GM23338 (cell line): ENCODE data around the gene SELENOS. TPM values are rescaled to one million over a fixed set of nuclear protein-coding genes. Genes with fewer than 3 reads are reported as not detected.
"Not testable (repeated sequence)": the region's sequence is repeated elsewhere in the genome, so short reads cannot be mapped to it uniquely, and the experiment has no call there.

ENCODE experiments used
- ATAC-seq: fragments of 200-7000 bp; cut with Tn5 transposase; 3 replicates; pipeline ENCODE4 v1.9.1; 2020
- DNase-seq: peaks from one replicate; pipeline ENCODE4 v3.0.0-alpha.2; 2015; ENCODE audit warnings: low spot score
- H2AFZ ChIP-seq: fragments of 200-600 bp; sonication (generic); 2 replicates; pipeline ENCODE4 v1.8.0; 2016; ENCODE audit warnings: antibody characterized with exemption, mild to moderate bottlenecking, moderate library complexity
- H3F3A ChIP-seq: fragments of 200-600 bp; sonication (generic); replicated peaks from 2 replicates; pipeline ENCODE4 v1.8.0; 2017; ENCODE audit warnings: antibody characterized with exemption, mixed run types, low read depth
- H3K27ac ChIP-seq: fragments of 200-600 bp; sonication (generic); 2 replicates; pipeline ENCODE4 v1.6.1; 2016; ENCODE audit warnings: low read depth
- H3K27me3 ChIP-seq: fragments of 200-600 bp; sonication (generic); 2 replicates; pipeline ENCODE4 v1.8.0; 2016; ENCODE audit warnings: mild to moderate bottlenecking, mixed run types, moderate library complexity; ENCODE audit not compliant: insufficient read depth
- H3K36me3 ChIP-seq: fragments of 200-600 bp; sonication (generic); 2 replicates; pipeline ENCODE4 v1.8.0; 2016; ENCODE audit warnings: mild to moderate bottlenecking; ENCODE audit not compliant: insufficient read depth
- H3K4me1 ChIP-seq: fragments of 200-600 bp; sonication (generic); 2 replicates; pipeline ENCODE4 v1.8.0; 2016; ENCODE audit warnings: mild to moderate bottlenecking, moderate library complexity; ENCODE audit not compliant: insufficient read depth
- H3K4me2 ChIP-seq: fragments of 200-600 bp; sonication (generic); 2 replicates; pipeline ENCODE4 v1.7.1; 2017; ENCODE audit warnings: mixed run types
- H3K4me3 ChIP-seq: fragments of 200-600 bp; sonication (generic); 2 replicates; pipeline ENCODE4 v1.6.1; 2016; ENCODE audit warnings: mixed run types
- H3K79me2 ChIP-seq: fragments of 200-600 bp; sonication (generic); replicated peaks from 2 replicates; pipeline ENCODE4 v1.8.0; 2017; ENCODE audit warnings: mild to moderate bottlenecking; ENCODE audit not compliant: insufficient read depth
- H3K9me2 ChIP-seq: fragments of 200-600 bp; sonication (generic); 2 replicates; pipeline ENCODE4 v1.8.0; 2017; ENCODE audit not compliant: insufficient read depth
- H4K20me1 ChIP-seq: fragments of 200-600 bp; sonication (generic); replicated peaks from 2 replicates; pipeline ENCODE4 v1.8.0; 2017; ENCODE audit warnings: mild to moderate bottlenecking; ENCODE audit not compliant: insufficient read depth
- H3K27ac Mint-ChIP-seq: 2 replicates; pipeline ENCODE4 v1.8.0; 2020; ENCODE audit warnings: inconsistent platforms, mild to moderate bottlenecking, moderate library complexity, mixed read lengths
- H3K27me3 Mint-ChIP-seq: 3 replicates; pipeline ENCODE4 v1.8.0; 2022; ENCODE audit warnings: low read depth, mild to moderate bottlenecking, moderate library complexity, mixed read lengths, inconsistent platforms; ENCODE audit not compliant: insufficient read depth, poor library complexity
- H3K36me3 Mint-ChIP-seq: 3 replicates; pipeline ENCODE4 v1.8.0; 2021; ENCODE audit warnings: low read depth, mild to moderate bottlenecking, inconsistent platforms, moderate library complexity, mixed read lengths
- H3K4me1 Mint-ChIP-seq: 3 replicates; pipeline ENCODE4 v1.8.0; 2020; ENCODE audit warnings: mild to moderate bottlenecking, inconsistent platforms, mixed read lengths
- H3K4me3 Mint-ChIP-seq: 3 replicates; pipeline ENCODE4 v1.8.0; 2021; ENCODE audit warnings: moderate library complexity, mild to moderate bottlenecking, inconsistent platforms, mixed read lengths
- H3K9me3 Mint-ChIP-seq: 3 replicates; pipeline ENCODE4 v1.8.0; 2020; ENCODE audit warnings: moderate library complexity, mild to moderate bottlenecking, inconsistent platforms, mixed read lengths
- JUNB ChIP-seq: IDR thresholded peaks from one replicate; pipeline ENCODE4 v1.6.1; 2016; ENCODE audit warnings: antibody characterized with exemption; ENCODE audit not compliant: unreplicated experiment
- POLR2AphosphoS5 ChIP-seq: IDR thresholded peaks from 2 replicates; pipeline ENCODE4 v1.6.1; 2016; ENCODE audit warnings: antibody characterized with exemption, low read depth
- STAT1 ChIP-seq: IDR thresholded peaks from one replicate; pipeline ENCODE4 v1.6.1; 2016; ENCODE audit warnings: antibody characterized with exemption; ENCODE audit not compliant: unreplicated experiment
- polyA plus RNA-seq: library from polyadenylated mRNA; unstranded; fragments of >200 nt; fragmentation: Nextera tagmentation; extraction: Ambion mirVana; gene quantifications from 2 replicates; pipeline ENCODE4 v1.2.1, GENCODE V29; 2016
- total RNA-seq: library from RNA; depleted of rRNA; stranded (reverse); fragments of >200 nt; shearing (Covaris generic); gene quantifications from 2 replicates; pipeline ENCODE4 v1.2.3, GENCODE V29; 2014
- TF ChIP-seq, protein P1 (sequence below), 2 experiments: fragments of 200-600 bp in 1 of 2; sonication (generic) in 1 of 2; conservative IDR thresholded peaks; 2 replicates each; pipeline versions ENCODE4 v1.5.1 to v1.6.1; 2016 to 2017; ENCODE audit warnings: antibody characterized with exemption in 2 of 2, low read depth in 2 of 2, mild to moderate bottlenecking in 2 of 2, moderate library complexity in 1 of 2
- TF ChIP-seq, protein P2 (sequence below): IDR thresholded peaks from 2 replicates; pipeline ENCODE4 v1.6.1; 2016; ENCODE audit warnings: antibody characterized with exemption
- TF ChIP-seq, protein P3 (sequence below): fragments of 250-450 bp; sonication (Bioruptor Pico); IDR thresholded peaks from 2 replicates; pipeline ENCODE4 v1.5.0; 2020; ENCODE audit warnings: mild to moderate bottlenecking, moderate library complexity

The SELENOS gene
- total and polyA plus RNA-seq, 2 experiments from 2014 or later = 37.0 to 106 TPM

DNA sequence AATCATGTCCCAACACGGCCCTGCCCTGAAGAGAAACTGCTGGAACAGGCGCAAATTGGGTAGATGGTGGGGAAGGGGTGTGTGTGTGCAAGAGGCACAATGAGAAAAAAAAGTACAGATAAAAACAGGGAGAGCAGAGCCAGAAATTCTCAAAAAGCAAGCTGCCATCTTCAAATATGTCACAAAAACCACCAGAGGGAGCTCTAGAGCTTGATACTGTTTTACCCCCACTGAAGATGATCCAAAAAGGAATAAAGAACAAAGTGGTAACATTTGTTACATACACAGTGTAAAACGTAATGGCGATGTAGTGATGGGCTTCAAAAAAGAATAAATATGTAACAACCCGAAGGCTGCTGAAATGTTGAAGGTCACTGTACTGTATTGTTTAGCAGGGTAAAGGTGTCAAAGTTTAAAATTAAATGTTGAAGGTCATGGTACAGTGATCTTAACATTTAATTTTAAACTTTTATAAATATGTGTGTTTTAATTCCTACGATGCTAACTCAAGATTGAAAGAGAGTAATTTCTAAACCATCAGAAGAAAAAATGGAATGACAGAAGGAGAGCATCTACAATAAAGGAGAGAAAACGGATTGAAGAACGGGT lies 11.7 kb upstream of the SELENOS start:
- ATAC-seq (peak; percentile 48; the same call in 1 of the 3 replicates), DNase-seq (peak; percentile 81)
- H3K4me1 Mint-ChIP-seq = peaks cover 10% of the 10 kb centered on the region
- Histone ChIP-seq H3K9me2 (no peaks in the 10 kb centered on the region), H4K20me1 (peaks cover 56% of the 10 kb centered on the region), H3K4me3 (no peak overlapping the region), H3K79me2 (peaks cover 80% of the 10 kb centered on the region), H3K27me3 (no peaks in the 10 kb centered on the region), H2AFZ (no peak overlapping the region), H3F3A (peaks cover 9% of the 10 kb centered on the region; the same call in 1 of the 2 replicates), H3K27ac (no peak overlapping the region), H3K36me3 (peaks cover 52% of the 10 kb centered on the region), H3K4me1 (peaks cover 4% of the 10 kb centered on the region; the same call in 1 of the 2 replicates), H3K4me2 (no peak overlapping the region)
- no peaks in the 10 kb centered on the region for H3K27me3 Mint-ChIP-seq
- H3K27ac Mint-ChIP-seq = no peak overlapping the region
- no peaks in the 10 kb centered on the region for H3K9me3 Mint-ChIP-seq
- H3K36me3 Mint-ChIP-seq = peaks cover 71% of the 10 kb centered on the region
- no peak for TF ChIP-seq JUNB
- TF ChIP-seq STAT1 = no peak
- no peak for TF ChIP-seq POLR2AphosphoS5
- TF ChIP-seq, protein P1, sequence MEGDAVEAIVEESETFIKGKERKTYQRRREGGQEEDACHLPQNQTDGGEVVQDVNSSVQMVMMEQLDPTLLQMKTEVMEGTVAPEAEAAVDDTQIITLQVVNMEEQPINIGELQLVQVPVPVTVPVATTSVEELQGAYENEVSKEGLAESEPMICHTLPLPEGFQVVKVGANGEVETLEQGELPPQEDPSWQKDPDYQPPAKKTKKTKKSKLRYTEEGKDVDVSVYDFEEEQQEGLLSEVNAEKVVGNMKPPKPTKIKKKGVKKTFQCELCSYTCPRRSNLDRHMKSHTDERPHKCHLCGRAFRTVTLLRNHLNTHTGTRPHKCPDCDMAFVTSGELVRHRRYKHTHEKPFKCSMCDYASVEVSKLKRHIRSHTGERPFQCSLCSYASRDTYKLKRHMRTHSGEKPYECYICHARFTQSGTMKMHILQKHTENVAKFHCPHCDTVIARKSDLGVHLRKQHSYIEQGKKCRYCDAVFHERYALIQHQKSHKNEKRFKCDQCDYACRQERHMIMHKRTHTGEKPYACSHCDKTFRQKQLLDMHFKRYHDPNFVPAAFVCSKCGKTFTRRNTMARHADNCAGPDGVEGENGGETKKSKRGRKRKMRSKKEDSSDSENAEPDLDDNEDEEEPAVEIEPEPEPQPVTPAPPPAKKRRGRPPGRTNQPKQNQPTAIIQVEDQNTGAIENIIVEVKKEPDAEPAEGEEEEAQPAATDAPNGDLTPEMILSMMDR (conservative IDR thresholded peaks at IDR 0.05; ENCODE audit: low read depth in 2 of 2) = peak; percentile 58 to 73
- TF ChIP-seq, protein P2, sequence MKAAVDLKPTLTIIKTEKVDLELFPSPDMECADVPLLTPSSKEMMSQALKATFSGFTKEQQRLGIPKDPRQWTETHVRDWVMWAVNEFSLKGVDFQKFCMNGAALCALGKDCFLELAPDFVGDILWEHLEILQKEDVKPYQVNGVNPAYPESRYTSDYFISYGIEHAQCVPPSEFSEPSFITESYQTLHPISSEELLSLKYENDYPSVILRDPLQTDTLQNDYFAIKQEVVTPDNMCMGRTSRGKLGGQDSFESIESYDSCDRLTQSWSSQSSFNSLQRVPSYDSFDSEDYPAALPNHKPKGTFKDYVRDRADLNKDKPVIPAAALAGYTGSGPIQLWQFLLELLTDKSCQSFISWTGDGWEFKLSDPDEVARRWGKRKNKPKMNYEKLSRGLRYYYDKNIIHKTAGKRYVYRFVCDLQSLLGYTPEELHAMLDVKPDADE = no peak
- TF ChIP-seq, protein P3, sequence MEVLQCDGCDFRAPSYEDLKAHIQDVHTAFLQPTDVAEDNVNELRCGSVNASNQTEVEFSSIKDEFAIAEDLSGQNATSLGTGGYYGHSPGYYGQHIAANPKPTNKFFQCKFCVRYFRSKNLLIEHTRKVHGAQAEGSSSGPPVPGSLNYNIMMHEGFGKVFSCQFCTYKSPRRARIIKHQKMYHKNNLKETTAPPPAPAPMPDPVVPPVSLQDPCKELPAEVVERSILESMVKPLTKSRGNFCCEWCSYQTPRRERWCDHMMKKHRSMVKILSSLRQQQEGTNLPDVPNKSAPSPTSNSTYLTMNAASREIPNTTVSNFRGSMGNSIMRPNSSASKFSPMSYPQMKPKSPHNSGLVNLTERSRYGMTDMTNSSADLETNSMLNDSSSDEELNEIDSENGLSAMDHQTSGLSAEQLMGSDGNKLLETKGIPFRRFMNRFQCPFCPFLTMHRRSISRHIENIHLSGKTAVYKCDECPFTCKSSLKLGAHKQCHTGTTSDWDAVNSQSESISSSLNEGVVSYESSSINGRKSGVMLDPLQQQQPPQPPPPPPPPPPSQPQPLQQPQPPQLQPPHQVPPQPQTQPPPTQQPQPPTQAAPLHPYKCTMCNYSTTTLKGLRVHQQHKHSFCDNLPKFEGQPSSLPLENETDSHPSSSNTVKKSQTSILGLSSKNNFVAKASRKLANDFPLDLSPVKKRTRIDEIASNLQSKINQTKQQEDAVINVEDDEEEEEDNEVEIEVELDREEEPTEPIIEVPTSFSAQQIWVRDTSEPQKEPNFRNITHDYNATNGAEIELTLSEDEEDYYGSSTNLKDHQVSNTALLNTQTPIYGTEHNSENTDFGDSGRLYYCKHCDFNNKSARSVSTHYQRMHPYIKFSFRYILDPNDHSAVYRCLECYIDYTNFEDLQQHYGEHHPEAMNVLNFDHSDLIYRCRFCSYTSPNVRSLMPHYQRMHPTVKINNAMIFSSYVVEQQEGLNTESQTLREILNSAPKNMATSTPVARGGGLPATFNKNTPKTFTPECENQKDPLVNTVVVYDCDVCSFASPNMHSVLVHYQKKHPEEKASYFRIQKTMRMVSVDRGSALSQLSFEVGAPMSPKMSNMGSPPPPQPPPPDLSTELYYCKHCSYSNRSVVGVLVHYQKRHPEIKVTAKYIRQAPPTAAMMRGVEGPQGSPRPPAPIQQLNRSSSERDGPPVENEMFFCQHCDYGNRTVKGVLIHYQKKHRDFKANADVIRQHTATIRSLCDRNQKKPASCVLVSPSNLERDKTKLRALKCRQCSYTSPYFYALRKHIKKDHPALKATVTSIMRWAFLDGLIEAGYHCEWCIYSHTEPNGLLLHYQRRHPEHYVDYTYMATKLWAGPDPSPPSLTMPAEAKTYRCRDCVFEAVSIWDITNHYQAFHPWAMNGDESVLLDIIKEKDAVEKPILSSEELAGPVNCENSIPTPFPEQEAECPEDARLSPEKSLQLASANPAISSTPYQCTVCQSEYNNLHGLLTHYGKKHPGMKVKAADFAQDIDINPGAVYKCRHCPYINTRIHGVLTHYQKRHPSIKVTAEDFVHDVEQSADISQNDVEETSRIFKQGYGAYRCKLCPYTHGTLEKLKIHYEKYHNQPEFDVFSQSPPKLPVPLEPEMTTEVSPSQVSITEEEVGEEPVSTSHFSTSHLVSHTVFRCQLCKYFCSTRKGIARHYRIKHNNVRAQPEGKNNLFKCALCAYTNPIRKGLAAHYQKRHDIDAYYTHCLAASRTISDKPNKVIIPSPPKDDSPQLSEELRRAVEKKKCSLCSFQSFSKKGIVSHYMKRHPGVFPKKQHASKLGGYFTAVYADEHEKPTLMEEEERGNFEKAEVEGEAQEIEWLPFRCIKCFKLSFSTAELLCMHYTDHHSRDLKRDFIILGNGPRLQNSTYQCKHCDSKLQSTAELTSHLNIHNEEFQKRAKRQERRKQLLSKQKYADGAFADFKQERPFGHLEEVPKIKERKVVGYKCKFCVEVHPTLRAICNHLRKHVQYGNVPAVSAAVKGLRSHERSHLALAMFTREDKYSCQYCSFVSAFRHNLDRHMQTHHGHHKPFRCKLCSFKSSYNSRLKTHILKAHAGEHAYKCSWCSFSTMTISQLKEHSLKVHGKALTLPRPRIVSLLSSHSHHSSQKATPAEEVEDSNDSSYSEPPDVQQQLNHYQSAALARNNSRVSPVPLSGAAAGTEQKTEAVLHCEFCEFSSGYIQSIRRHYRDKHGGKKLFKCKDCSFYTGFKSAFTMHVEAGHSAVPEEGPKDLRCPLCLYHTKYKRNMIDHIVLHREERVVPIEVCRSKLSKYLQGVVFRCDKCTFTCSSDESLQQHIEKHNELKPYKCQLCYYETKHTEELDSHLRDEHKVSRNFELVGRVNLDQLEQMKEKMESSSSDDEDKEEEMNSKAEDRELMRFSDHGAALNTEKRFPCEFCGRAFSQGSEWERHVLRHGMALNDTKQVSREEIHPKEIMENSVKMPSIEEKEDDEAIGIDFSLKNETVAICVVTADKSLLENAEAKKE = no peak
- no peak overlapping the region for H3K4me3 Mint-ChIP-seq

DNA sequence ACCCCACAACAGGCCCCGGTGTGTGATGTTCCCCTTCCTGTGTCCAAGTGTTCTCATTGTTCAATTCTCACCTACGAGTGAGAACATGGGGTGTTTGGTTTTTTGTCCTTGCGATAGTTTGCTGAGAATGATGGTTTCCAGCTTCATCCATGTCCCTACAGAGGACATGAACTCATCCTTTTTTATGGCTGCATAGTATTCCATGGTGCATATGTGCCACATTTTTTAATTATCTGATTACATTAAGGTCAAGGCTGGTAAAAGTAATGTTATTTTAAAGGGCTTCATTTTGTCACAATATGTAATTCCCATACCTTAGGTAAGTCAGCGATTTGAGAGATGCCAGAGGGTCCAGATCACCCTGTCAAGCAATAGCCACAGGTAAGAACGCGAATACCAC lies 10.1 kb upstream of the SELENOS start:
- H3K36me3 Mint-ChIP-seq = peaks cover 87% of the 10 kb centered on the region
- not testable (repeated sequence) for H3K9me3 Mint-ChIP-seq, H3K4me1 ChIP-seq

More for the DNA sequence above, 10.1 kb upstream of the SELENOS start:
- not testable (repeated sequence) for H3K4me2 ChIP-seq, H3K4me1 Mint-ChIP-seq, ATAC-seq, H3F3A ChIP-seq, H3K27me3 ChIP-seq, H3K27ac Mint-ChIP-seq, DNase-seq, H2AFZ ChIP-seq, H3K4me3 ChIP-seq, H3K27me3 Mint-ChIP-seq, H3K9me2 ChIP-seq, H3K4me3 Mint-ChIP-seq, H3K27ac ChIP-seq
- peaks cover 44% of the 10 kb centered on the region for H4K20me1 ChIP-seq
- peaks cover 63% of the 10 kb centered on the region for H3K79me2 ChIP-seq
- H3K36me3 ChIP-seq = peaks cover 49% of the 10 kb centered on the region
